ENCODE results near the gene COL6A2. TPM values are rescaled to one million over a fixed set of nuclear protein-coding genes. Genes with fewer than 3 reads are reported as not detected.

COL6A2 gene
- total and polyA plus RNA-seq, 10 of the 15 experiments (the other 5 are each of a cell fraction or from before 2014, with no cell fraction given): 0.16 to 1.3 (median 0.34) TPM; not detected in 7

DNA sequence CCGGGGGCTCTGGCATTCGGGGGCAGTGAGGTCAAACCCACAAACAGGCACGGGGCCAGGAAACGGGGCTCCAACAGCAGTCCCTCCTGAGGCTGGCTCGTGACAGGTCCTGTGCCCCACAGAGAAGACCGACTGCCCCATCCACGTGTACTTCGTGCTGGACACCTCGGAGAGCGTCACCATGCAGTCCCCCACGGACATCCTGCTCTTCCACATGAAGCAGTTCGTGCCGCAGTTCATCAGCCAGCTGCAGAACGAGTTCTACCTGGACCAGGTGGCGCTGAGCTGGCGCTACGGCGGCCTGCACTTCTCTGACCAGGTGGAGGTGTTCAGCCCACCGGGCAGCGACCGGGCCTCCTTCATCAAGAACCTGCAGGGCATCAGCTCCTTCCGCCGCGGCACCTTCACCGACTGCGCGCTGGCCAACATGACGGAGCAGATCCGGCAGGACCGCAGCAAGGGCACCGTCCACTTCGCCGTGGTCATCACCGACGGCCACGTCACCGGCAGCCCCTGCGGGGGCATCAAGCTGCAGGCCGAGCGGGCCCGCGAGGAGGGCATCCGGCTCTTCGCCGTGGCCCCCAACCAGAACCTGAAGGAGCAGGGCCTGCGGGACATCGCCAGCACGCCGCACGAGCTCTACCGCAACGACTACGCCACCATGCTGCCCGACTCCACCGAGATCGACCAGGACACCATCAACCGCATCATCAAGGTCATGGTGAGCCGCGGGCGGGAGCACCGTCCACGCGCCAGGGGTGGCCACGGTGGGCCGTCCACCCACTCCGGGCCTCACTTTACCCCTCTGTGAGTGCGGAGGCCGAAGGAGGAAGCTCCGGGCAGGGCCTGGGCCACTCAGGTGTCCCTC is 14.2 kb downstream of the COL6A2 start (continued):
- TF ChIP-seq RB1 (IDR thresholded peaks at IDR 0.05; ENCODE audit: borderline replicate concordance): no peak
- no peak for TF ChIP-seq TBL1XR1 (IDR thresholded peaks at IDR 0.05; ENCODE audit: low read depth, low read length)
- TF ChIP-seq POU2F2 (IDR thresholded peaks at IDR 0.05; ENCODE audit: borderline replicate concordance, low read depth, low read length): no peak

DNA sequence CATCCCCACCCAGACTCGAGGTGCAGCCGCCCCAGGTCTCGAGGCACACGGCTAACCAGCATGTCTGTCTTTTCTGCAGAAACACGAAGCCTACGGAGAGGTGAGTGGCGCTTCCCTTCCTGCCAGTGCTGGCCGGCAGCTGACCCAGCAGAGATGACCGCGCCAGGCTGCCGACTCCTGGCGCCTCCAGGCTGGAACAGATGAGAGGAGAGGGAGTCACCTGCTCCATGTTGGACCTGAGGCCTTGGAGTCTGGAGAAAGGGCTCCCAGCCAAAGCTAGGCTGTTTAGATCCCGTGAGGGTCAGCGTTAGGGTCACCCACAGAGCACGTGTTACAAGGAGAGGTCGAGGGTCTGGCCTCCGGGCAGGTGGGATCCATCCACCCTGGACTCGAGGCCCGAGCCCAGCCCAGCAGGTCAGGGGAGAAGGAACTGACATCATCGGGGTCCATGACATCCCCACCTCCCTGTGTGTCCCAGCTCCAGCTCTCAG is 14.9 kb downstream of the COL6A2 start:
- Histone ChIP-seq H4K20me1 (ENCODE audit: control insufficient read depth, insufficient read depth) (no peaks in the 10 kb centered on the region), H3K36me3 (ENCODE audit: control insufficient read depth in 2 of 2, insufficient read depth in 2 of 2, low read length in 1 of 2) (no peaks in the 10 kb centered on the region), H2AFZ (ENCODE audit: control insufficient read depth, low read depth, low read length) (no peak overlapping the region), H3K27ac (ENCODE audit: control insufficient read depth, insufficient read depth) (no peak overlapping the region), H3K27me3 (replicated peaks in 1 of 2; ENCODE audit: control insufficient read depth in 2 of 2, insufficient read depth in 2 of 2, low read length in 1 of 2) (no peaks in the 10 kb centered on the region), H3K79me2 (ENCODE audit: control insufficient read depth, insufficient read depth, low read length) (no peaks in the 10 kb centered on the region), H3K9me3 (replicated peaks; ENCODE audit: control insufficient read depth, insufficient read depth, low read length) (no peaks in the 10 kb centered on the region; the same call in 2 of the 3 replicates), H3K4me2 (ENCODE audit: control insufficient read depth, insufficient read depth) (no peak overlapping the region), H3K9ac (ENCODE audit: control insufficient read depth, insufficient read depth, low read length) (no peak overlapping the region), H3K4me3 (no peak overlapping the region), H3K4me1 (ENCODE audit: control insufficient read depth, insufficient read depth, low read length) (no peaks in the 10 kb centered on the region)
- FAIRE-seq: no peak
- in situ Hi-C loops (cut with MboI) (no loop called here), intact Hi-C loops (cut with micrococcal nuclease; ENCODE audit: unreplicated experiment) (no loop called here)
- no peak for ATAC-seq
- no peak for DNase-seq (ENCODE audit: low read depth, low spot score)
- CTCF ChIA-PET: no interaction called here
- POLR2A ChIA-PET: no interaction called here
- TF ChIP-seq EGR1 (IDR thresholded peaks at IDR 0.05; ENCODE audit: borderline replicate concordance in 1 of 2, low read depth in 2 of 2, low read length in 2 of 2): no peak
- no peak for TF ChIP-seq SREBF2 (IDR thresholded peaks at IDR 0.05; ENCODE audit: low read length)
- TF ChIP-seq RB1 (IDR thresholded peaks at IDR 0.05; ENCODE audit: borderline replicate concordance): no peak
- no peak for TF ChIP-seq SMARCA5 (IDR thresholded peaks at IDR 0.05)
- TF ChIP-seq, protein P1, sequence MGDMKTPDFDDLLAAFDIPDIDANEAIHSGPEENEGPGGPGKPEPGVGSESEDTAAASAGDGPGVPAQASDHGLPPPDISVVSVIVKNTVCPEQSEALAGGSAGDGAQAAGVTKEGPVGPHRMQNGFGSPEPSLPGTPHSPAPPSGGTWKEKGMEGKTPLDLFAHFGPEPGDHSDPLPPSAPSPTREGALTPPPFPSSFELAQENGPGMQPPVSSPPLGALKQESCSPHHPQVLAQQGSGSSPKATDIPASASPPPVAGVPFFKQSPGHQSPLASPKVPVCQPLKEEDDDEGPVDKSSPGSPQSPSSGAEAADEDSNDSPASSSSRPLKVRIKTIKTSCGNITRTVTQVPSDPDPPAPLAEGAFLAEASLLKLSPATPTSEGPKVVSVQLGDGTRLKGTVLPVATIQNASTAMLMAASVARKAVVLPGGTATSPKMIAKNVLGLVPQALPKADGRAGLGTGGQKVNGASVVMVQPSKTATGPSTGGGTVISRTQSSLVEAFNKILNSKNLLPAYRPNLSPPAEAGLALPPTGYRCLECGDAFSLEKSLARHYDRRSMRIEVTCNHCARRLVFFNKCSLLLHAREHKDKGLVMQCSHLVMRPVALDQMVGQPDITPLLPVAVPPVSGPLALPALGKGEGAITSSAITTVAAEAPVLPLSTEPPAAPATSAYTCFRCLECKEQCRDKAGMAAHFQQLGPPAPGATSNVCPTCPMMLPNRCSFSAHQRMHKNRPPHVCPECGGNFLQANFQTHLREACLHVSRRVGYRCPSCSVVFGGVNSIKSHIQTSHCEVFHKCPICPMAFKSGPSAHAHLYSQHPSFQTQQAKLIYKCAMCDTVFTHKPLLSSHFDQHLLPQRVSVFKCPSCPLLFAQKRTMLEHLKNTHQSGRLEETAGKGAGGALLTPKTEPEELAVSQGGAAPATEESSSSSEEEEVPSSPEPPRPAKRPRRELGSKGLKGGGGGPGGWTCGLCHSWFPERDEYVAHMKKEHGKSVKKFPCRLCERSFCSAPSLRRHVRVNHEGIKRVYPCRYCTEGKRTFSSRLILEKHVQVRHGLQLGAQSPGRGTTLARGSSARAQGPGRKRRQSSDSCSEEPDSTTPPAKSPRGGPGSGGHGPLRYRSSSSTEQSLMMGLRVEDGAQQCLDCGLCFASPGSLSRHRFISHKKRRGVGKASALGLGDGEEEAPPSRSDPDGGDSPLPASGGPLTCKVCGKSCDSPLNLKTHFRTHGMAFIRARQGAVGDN (IDR thresholded peaks at IDR 0.05): no peak
- no peak for TF ChIP-seq MTA2 (IDR thresholded peaks at IDR 0.05; ENCODE audit: low read depth)
- no peak for TF ChIP-seq CBX5 (IDR thresholded peaks at IDR 0.05; ENCODE audit: low read depth)
- 66% methylated on average over 20 of the region's 20 CpGs for WGBS (ENCODE audit: insufficient coverage, insufficient replicate concordance, low lambda C conversion rate, missing lambda C conversion rate)
- RAD21 ChIA-PET (ENCODE audit: unreplicated experiment): no interaction called here
- SMC1A ChIA-PET (ENCODE audit: uncharacterized antibody, unreplicated experiment): no interaction called here
- BruUV-seq (replicated peaks): no TSS peak
